Cerebellar nuclear complex (tissue), 1 donor: ENCODE data around the gene ZBTB3.
"Not testable (repeated sequence)": the region's sequence is repeated elsewhere in the genome, so short reads cannot be mapped to it uniquely, and the experiment has no call there.

Experiments
- DNase-seq, 2 experiments: peaks; one replicate each; lab custom pipeline; 2025; lab: John Stamatoyannopoulos, UW

The ZBTB3 gene

DNA sequence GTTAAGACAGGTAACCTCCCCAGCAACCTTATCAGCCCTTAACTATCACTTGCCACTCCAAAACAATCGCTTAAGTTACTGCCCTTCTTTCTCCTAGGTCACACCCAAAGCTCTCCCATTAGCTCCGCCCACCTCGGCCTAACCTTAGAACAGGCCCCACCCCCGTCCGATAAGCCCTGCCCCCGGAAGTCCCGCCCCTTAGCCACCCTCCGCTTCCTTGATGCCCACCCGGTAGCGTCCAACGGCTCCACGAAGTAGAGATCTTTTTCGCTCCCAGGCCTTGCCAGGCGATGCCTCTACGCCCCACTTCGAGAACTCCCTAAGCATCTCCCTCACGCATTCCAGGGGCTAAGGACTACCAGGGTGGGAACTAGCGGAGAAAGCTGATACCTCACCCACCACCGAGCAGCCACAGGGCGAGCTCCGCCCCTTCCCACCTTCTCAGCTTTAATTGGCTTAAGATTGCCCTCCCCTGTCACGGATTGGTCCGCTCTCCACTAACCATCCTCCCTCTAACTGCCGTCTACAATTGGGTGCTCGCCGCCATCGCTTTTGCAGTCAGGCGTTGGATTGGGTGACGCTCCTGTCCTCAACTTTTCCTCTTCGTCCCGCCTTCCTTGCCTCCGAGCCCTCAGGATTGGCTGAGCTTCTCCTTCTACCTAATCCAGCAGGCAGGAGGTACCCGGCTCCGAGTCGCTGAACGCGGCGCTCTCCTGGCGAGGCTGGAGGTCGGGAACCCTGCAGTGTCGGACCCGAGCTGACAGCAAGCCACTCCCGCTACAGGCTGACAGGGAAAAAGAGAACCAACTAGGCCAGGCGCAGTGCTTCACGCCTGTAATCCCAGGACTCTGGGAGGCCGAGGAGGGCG is at the start of gene ZBTB3:
Gene ZBTB3 (minus strand): TSS at position 425 of the 868 bp plus-strand sequence. CDS start 496 bp downstream, outside the sequence.
- peak; percentile 99 to 100 for DNase-seq

GRCh38 chr11:62801071-62801470 is 47.1 kb upstream of the ZBTB3 start:
- no peak for DNase-seq

GRCh38 chr11:62799486-62799885 is 45.5 kb upstream of the ZBTB3 start:
- DNase-seq = no peak

DNA sequence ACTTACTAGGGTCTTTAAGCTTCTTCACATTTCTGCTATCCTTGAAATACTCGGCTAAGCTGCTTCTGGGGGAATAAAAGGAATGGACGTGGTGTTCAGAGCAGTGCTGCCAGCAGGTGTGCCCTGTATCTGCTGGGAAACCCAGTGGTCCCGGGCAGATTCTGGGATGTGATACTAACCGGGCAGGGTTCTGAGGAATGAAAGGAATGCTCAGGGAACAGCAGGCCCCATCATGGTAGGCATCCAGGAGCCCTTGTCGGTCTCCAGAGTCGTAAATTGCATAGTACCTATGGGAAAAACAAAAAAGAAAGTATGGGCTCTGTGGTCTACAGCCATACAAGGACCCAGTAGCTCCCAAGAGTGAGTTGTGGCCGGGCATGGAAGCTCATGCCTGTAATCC is 42.3 kb upstream of the ZBTB3 start:
- no peak for DNase-seq

GRCh38 chr11:62794201-62794775 is 40.3 kb upstream of the ZBTB3 start:
- DNase-seq = no peak

DNA sequence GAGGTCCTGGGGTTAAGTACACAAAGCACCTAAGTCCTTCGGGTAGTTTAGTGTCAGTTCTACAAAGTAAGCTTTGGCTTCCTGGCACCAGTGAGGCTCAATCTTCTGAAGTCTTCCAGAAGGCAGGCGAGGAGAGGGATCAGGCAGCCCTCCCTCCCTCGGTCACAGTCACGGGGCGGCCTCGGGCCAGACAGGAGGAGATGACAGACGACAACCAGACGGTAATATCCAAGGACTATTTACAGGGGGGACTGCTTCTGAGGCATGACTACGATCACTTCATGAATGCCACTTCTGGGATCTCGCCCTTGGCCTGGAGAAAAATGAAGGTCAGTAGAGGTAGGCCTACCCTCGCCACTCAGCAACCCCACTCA is 38.2 kb upstream of the ZBTB3 start:
- DNase-seq = no peak

DNA sequence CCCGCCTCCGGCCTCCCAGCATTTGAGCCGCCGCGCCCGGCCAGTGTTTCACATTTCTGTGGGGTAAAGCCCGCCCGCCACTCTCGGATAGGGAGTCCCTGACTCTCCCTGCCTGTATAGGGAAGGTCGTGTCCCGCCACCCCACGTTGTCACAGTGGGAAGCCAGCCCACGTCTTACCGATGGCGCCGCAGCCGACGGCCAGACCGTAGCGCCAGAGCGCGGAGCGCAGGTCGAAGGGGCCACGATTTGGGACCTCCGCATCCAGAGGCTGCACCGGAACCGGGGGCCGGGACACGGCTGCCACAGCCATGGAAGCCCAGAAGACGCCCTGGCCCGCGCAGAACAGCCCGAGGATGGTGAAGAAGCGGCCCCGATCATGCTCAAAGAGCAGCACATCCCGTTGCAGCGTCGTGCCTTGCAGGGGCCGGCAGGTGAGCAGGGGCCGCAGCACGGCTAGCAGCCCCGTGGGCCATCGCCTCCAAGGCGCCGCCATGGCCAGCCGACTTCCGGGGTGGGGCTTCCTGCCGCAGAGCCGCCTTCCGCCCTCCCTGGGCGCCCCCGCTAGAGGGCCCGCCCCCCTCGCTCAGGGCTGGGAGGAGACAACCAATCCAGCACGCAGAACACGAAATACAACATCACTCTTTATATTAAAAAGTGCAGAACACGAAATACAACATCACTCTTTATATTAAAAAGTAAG is 37.7 kb upstream of the ZBTB3 start, which contains the start of gene TMEM223:
Gene TMEM223 (minus strand): TSS at position 506 of the 701 bp plus-strand sequence. CDS start 12 bp downstream, at position 494.
- peak in 1 of 2 experiments; percentile 47 for DNase-seq

GRCh38 chr11:62789576-62789975 is 35.6 kb upstream of the ZBTB3 start:
- no peak for DNase-seq

DNA sequence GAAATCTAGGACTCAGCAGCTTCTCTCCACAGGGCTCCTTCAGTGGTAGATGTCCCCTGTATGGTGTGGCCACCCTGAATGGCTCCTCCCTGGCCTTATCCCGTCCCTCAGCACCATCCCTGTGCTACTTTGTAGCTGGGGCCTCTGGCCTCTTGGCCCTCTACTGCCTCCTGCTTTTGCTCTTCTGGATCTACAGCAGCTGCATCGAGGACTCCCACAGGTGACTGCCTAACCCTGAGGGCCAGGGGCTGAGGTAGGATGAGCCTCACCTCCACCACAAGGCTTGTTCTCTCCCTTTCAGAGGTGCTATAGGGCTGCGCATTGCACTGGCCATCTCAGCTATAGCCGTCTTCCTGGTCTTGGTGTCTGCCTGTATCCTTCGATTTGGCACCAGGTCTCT is 35.0 kb upstream of the ZBTB3 start:
- DNase-seq = no peak

DNA sequence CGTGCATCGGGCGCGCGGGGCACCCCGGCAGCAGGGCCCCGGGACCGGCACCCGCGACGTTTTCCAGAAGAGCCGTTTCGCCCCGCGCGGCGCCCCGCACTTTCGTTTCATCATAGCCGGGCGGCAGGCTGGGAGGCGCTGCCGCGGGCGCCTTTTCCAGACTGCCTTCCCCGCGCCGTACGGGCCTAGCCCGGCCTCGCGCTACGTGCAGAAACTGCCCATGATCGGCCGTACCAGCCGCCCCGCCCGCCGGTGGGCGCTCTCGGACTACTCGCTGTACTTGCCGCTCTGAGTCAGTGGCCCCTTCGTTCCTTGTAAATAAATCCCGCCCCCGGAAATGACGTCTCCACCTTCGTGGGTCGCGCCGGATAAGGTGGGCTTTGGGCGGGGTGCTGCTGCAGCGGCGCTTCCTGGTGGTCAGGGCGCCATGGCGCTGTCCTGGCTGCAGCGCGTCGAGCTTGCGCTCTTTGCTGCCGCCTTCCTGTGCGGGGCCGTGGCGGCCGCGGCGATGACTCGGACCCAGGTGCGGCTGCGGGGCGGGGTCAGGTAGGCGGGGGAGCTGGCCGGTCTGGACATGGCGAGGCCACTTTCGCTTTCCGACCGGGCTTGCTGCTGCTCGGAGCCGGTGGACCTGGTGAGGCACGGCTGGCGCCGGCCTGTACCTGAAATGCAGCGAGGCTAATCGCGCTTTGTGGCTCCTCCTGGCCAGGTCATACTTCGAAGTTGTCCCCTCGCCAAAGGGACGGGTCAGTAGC is 33.2 kb upstream of the ZBTB3 start, which contains the start of gene TMEM179B:
Gene TMEM179B (plus strand): TSS at position 398 of the 755 bp plus-strand sequence. CDS start 30 bp downstream, at position 428.
- DNase-seq = peak; percentile 49 to 75

DNA sequence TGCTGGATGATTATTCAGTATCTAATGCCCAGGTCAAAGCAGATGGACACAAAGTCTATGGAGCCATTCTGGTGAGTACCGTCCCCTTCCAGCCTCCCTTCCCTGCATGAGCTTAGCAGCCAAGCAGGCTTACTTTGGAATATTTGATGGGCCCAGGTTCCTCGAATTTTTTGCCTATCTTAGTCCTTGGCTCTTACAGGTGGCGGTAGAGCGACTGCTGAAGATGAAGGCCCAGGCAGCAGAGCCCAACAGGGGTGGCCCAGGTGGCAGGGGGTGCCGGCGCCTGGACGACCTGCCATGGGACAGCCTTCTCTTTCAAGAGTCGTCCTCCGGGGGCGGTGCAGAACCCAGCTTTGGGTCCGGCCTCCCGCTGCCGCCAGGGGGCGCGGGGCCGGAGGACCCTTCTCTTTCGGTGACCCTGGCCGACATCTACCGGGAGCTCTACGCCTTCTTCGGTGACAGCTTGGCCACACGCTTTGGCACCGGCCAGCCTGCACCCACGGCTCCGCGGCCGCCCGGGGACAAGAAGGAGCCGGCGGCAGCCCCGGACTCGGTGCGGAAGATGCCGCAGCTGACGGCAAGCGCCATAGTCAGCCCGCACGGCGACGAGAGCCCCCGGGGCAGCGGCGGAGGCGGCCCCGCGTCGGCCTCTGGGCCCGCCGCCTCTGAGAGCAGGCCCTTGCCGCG is 32.5 kb upstream of the ZBTB3 start:
- peak in 1 of 2 experiments; percentile 8 for DNase-seq

GRCh38 chr11:62782753-62783152 is 28.8 kb upstream of the ZBTB3 start:
- DNase-seq = no peak

GRCh38 chr11:62778441-62778840 is 24.5 kb upstream of the ZBTB3 start:
- DNase-seq = no peak

DNA sequence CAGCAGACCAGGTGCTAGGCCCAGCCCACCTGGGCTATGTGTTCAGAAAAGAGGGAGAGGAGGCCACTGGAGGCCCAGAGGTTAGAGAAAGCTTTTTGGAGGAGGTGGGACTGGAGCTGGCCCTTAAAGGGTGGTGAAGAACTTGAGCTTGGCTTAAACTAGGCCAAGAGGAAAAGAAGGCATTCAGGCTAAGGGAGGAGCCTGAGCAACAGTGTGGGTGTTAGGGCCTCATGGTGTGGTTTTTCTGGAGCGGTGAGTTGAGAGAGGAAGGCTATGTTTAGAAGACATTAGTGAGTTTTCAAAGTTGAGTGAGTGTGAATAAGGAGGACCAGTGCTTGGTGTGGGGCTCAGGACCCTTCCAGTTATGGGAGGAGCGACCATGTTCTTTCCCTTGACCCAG is 23.4 kb upstream of the ZBTB3 start:
- DNase-seq = no peak

DNA sequence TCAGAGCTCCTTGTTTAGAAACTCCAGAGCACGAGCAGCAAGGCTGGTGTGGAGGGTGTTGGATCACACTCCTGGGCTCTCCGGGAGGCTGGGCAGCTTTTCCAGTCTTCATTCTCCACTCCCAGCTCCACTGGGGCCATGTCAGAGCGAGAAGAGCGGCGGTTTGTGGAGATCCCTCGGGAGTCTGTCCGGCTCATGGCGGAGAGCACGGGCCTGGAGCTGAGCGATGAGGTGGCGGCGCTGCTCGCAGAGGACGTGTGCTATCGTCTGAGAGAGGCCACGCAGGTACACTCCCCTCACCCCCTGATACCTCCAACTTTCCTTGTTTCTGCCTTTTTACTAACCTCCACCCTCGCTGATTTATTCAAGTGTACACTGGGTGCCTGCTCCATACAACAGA is 21.7 kb upstream of the ZBTB3 start:
- DNase-seq = no peak

- DNase-seq = no peak
Measured at GRCh38 chr11:62774407-62774806, 20.4 kb upstream of the ZBTB3 start.

DNA sequence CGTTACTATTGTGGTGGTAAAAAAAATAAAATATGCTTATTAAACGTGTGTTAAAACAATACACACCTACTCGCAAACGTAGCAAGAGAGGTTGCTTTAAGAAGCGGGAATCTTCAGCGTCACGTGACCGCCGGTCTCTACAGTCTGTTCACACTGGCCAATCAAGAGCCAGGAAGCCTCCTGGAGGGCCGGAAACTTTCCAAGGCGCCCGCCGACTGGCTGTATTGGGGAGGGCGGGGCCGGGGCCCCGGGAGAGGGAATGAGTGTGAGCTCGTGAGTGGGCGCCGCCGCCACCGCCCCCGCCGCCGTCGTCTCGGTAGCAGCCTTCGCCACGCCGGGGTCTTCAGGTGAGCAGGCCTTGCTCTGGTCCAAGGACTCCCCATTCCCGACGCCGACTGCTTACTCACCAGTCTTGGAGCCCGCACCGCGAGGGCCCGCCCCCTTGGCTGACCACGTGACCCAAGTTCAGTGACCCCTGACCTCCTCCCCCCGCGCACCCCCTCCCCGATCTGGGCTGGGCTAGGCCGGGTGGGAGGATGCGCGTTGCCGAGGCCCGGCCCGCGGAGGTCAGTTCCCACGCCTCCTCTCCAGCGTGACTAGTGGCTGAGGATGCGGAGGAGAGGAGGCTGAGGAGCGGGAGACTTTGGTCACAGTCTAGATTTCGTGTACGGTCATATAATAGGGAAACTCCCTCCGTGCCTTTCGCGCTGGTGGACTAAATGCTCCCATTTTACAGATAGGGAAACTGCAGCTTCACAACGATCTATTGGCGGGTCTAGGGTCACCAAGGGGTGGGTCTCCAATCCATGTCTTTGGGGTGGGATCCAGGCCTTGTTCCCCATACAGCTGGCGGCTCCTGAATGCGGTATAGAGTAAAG is 17.4 kb upstream of the ZBTB3 start, which contains the start of gene TAF6L:
Gene TAF6L (plus strand): TSS at position 253 of the 878 bp plus-strand sequence. CDS start 4,388 bp downstream, outside the sequence.
- peak; percentile 80 to 98 for DNase-seq

DNA sequence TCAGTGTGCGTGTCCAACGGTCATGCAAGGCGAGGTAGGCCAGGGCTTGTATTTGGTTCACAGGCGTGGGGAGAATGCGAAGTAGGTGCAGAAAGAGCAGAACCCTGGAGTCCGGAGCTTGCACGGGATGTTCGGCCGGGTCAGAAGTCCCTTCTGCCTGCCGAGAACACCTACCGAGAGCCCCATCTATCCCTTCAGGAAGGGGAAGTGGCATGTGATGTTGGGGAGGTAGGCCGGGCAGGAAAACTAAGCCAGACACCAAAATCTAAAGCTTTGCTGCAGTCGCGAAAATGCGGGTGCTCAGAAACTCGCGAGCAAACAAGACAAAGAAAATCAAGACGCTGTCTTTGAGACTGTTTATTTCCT is 16.8 kb upstream of the ZBTB3 start:
- peak in 1 of 2 experiments; percentile 38 for DNase-seq

DNA sequence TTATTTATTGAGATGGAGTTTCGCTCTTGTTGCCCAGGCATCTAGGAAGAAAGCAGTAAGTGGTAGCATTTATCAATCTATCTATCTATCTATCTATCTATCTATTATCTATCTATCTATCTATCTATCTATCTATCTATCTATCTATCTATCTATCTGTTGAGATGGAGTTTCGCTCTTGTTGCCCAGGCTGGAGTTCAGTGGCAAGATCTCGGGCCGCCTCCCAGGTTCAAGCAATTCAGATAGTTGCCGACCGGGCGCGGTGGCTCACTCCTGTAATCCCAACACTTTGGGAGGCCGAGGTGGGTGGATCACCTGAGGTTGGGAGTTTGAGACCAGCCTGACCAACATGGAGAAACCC is 6.9 kb upstream of the ZBTB3 start:
- DNase-seq = not testable (repeated sequence)
